ENCODE results near the gene GMPR.

- TF ChIP-seq CTCF (IDR thresholded peaks at IDR 0.05; ENCODE audit: extremely low read depth in 1 of 2, insufficient read depth in 1 of 2, low read depth in 1 of 2, low read length in 2 of 2): no peak
- no peak for TF ChIP-seq POLR2A (IDR thresholded peaks at IDR 0.05; ENCODE audit: low read depth, low read length)
- no peak for TF ChIP-seq GATA2 (IDR thresholded peaks at IDR 0.05; ENCODE audit: insufficient read depth, insufficient read length, low read depth, low read length)
- no peak for TF ChIP-seq EZH2 (IDR thresholded peaks at IDR 0.05; ENCODE audit: borderline replicate concordance, low read depth, low read length, severe bottlenecking)
- TF ChIP-seq FOS (IDR thresholded peaks at IDR 0.05; ENCODE audit: borderline replicate concordance, insufficient read depth, low read length): no peak
- no peak for TF ChIP-seq POLR2AphosphoS5 (IDR thresholded peaks at IDR 0.05; ENCODE audit: insufficient read depth, low read depth, low read length)
- TF ChIP-seq MYC (IDR thresholded peaks at IDR 0.05; ENCODE audit: low read depth, low read length): no peak
- TF ChIP-seq MAX (IDR thresholded peaks at IDR 0.05; ENCODE audit: insufficient read depth, insufficient read length): no peak
Measured at GRCh38 chr6:16229700-16230099, 8.7 kb upstream of the GMPR start.

Data from endothelial cell of umbilical vein (primary cell).